GM19193 (cell line): Measurements from ENCODE around the gene DRD3.
A peak's percentile ranks its signal among the peaks of the same experiment; 100 is the strongest.

Source experiments
- POLR2A ChIP-seq: IDR thresholded peaks from 4 replicates; pipeline ENCODE4 v1.6.1; 2011; ENCODE audit not compliant: insufficient read depth, insufficient read length; ENCODE audit errors: extremely low read depth

Gene DRD3

DNA sequence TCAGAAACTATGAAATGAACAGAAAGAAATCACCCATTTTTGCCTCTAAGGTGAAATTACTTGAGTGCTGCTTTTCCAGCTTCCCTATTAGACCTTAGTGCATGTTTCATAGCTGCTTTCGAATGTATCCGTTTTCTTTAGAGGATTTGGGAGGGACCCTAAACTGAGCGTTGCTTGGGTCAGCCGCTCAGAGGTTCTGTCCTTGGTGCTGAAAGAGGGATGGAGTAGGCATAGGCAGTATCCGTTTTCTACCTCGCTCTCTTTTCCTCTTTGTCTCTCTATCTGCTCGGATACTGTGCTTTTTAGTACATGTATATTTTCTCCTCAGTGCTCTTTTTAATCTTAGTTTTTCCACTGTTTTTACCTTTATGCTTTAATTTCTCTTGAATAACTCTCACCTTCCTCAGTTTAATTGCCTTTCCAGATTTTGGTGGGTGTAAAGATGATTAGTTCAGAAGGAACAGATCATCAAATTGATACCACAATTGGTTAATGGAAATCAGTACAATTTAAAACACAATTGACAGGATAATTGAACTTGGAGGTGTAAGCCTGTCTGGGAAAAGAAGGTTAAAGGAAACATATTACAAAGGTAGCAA lies at the start of gene DRD3:
Gene DRD3, minus strand, starts transcription at position 283 of the 599 bp plus-strand sequence. CDS start 7,060 bp downstream, outside the sequence.
- TF ChIP-seq POLR2A: no peak

DNA sequence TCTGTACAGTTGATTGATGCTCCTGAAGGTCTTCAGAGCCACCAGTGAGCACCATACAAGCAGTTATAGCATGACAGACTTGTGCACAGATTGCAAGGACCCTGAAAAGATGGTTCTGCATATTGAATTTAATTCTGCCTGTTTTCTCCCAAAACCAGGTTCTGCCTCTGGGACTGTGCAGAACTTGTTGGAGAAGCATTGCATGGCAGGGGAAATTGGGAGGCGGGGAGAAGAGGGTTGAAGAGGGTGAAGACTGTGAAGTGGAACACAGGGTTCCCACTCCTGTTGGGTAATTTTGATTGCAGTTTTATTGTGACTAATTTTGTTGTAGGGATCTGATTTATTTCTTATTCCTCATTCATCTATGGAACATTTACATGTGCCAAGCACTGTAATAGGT lies 48.2 kb upstream of the DRD3 start:
- TF ChIP-seq POLR2A: no peak

DNA sequence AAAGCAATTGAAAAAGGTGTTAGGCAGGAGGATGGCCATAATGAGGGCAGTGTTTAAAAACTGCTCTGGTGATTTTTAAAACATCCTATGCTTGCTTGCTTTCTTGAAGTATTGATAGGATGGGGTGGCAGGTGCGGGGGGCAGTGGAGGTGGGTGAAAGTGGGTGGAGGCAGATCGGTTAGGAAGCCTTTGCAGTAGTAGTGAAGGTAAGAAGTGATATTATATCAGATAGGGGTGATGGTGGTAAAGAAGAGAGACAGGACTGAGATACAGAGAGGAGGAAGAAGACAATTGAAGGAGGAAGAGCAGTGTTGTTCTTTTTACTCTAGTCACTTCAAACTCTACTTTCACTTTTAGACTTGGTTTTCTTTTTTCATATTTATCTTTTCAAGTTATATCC lies 47.5 kb upstream of the DRD3 start:
- TF ChIP-seq POLR2A: no peak

DNA sequence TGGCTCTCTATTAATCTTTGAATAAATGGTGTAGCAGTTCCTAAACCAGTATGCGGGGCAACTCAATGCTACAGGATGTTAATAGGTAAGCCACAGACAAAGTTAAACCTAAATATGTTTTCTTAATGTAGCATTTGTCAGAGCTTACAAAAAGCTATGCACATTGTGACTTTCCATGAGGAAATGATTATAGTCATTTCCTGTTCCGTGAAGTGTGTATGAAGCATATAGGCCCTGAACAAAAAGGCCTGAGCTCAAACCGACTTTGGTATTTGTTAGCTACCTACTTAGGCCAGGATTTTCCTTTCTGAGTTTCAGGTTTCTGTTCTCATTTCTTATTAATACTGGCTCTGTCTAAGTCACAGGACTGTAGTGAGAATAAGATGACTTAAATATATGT lies 44.3 kb upstream of the DRD3 start:
- no peak for TF ChIP-seq POLR2A

DNA sequence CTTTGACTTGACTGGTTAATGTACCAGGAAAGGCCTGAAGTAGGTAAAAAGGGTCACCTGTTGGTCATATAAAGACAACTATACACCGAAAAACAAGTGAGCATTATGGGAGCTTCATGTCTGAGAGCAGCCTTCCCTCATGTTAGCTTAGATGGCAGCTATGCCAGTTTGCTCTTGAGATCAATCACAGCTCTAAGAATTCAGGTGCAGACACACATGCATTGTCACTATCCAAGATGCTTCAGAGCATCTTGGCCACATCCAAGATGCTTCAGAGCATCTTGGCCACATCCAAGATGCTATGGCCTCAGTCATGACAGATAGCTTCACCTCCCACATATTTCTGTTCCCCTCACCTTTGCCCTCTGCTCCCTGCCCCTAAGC lies 43.0 kb upstream of the DRD3 start:
- no peak for TF ChIP-seq POLR2A

DNA sequence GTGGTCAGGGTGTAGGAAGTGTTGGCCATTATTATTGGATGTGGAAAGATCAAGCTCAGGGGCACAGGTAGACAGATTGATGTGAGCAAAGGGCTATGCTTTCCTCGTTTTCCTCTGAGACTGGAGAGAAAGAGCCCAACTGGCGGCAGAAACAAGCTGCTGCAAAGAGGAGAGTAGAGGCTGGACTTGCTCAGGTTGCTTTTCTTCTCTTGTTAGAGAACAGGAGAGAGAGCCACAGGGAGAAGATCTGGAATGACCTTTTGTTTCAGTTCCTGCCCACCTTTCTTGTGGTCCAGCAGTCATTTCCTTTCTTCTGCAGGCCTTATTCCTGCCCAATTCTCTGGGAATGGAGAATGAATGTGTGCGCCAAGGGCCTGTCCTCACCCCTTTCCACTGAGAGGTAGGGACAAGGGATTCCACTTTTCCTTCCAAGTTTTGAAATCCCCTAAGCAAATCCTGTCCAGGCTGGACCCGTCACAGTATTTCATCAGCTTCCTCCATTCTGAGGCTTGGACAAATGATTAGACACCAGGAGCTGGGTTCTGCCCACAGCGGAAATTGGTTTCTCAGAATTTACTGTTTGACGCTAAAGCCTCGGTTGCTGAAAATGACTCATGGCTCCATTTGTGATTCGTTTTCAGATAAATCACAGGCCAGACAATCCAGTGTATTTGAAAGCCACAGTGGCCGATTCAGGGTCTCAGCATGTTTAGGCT lies 42.5 kb upstream of the DRD3 start:
- TF ChIP-seq POLR2A: no peak

DNA sequence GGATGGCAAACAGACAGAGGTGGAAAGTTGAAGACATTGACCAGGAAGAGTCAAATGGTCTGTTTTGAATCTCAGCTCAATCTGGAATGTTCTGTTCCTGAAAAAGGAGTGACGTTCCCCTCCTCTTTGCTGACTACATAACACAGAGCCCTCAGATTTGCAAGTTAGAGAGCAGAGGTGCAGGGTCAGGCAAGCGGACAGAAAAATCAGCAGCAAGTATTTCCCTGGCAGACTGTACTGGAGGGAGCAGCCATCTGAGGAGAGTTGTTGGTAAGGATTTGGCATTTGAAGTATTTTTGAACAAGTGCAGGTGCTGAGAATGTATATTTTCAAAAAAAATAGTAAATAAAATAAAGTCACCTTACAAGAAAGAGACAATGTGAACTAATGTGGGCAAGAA lies 40.9 kb upstream of the DRD3 start:
- TF ChIP-seq POLR2A: no peak

DNA sequence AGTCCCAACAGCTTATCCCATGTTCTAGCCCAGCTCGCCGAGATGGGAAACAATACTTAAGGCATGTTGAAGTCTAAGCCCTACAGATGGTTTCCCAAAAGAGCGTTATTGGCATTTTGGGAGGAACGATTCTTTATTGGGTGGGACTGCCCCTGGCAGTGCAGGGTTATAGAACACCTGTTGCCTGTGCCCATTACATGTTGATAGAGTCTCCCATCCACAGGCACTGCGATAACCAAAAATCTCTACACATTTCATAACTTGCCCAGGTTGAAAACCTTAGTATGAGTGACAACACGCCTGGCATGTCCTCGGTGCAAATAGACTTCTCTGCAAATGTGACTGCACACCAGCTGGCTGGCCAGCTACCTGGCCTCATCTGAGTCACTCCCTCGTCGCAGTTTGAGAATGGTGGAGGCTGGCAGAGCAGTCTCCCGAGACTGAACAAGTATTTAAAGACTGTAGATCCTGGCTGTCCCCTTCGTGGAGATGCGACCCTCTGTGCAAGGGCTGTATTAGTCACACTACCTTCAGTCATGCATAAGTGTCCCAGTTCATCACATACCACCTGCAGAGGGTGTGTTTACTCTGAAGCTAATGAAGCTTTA lies 39.8 kb upstream of the DRD3 start:
- TF ChIP-seq POLR2A: no peak

DNA sequence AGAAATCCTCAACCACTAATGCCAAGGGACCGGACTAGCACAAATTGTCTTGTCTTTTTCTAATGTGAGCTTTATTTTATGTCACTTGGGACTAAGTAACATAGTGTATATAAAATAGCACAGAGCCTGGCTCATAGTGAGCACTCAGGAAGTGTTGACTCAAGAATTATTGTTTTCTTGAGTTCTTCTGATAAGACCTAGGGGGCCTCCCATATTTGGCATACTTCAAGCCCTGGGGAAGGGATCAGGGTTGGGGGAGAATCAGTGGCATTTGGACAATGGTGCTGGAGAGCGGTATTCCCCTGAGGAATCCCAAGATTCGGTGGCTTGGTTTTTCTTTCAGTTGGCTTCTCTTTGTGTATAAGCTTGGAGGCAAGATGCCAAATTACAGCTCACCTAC lies 39.2 kb upstream of the DRD3 start:
- TF ChIP-seq POLR2A: no peak

DNA sequence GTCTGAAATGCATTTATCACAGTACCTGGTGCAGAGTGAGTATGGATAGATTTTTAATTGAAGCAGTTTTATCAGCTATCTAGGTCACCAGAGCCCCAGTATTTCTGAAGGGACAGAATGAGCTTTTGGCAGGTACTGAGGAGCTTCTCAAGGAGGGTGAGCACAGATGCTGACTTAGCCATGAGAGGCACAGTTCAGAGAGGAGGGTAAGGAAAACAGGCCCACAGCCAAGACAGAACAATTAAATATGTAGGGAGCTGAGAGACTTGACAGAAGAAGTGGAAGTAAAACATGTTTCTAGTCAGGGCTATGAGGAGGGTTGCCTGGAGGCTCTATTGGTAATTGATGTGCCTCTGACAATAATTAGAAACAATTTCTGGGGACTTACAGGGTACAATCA lies 38.4 kb upstream of the DRD3 start:
- no peak for TF ChIP-seq POLR2A

DNA sequence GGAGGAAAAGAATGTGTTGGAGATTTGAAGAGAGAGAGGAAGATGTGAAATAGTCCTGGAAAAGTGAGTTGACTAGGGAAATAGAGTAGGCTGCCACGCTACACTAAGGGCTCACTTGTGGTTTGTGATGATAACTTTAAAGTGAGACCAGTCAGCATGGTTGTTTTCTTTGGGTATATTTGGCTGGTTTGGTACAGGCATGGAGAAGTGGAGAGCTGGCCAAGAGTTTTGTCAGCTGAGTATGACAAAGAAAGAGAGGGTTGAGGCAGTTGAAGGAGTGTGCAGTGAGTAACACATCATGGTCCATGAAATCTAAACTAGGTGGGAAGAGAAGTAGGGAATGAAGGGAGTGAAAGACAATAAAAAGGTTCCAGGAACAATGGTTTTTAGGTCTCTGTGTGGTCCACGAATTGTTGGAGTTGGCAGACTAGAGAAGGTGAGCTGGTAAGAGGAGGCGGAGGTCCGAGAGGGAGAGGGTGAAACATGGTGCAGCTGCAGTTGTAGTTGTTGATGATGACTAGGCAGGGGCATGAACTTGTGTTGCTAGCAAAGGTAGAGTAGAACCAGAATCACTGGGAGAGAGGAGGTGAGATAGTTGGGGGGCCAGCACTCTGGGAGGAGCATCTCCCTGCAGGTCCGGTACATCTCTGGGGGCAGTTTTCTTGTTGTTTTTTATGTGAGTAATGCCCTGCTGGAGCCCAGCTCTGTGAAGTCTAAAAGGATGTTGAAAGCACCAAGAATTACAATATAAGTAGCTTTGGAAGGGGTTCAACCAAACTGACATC lies 37.5 kb upstream of the DRD3 start:
- TF ChIP-seq POLR2A: no peak

DNA sequence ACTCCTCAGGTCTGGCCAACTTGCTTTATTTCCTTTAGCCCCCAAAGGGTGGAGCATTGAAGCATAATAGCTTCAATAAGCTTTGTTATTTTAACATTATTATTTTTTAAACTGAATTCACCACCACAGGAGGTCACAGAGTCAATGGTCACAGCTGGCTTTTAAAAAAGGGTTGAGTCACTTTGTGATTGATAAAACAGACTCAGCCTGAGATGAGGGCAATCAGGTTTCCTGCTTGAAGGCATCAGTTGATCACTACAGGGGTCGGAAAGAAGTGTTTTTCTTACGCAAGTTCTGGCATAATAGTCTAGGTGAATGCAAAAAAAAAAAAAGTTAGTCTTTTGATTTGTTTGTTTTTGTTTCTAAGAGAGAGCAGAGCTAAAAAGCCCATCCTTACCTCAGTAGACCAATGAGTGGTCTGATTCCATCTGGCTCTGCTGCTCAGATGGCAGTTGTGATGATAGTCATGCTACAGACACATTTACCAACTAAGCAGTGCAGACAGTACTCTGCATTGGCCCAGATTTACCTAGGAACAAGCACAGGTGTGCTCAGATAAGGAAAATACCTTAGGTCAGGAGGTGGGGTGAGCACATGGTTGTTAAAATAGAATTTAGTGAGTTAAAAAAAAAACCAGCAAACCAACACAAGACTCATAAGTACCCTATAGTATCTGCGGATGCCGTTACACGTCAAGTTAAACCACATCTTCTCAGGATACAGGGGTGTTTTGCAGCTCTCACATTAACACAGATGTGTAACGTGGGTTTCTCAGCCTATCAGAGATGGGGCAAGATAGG lies 35.9 kb upstream of the DRD3 start:
- TF ChIP-seq POLR2A: no peak

DNA sequence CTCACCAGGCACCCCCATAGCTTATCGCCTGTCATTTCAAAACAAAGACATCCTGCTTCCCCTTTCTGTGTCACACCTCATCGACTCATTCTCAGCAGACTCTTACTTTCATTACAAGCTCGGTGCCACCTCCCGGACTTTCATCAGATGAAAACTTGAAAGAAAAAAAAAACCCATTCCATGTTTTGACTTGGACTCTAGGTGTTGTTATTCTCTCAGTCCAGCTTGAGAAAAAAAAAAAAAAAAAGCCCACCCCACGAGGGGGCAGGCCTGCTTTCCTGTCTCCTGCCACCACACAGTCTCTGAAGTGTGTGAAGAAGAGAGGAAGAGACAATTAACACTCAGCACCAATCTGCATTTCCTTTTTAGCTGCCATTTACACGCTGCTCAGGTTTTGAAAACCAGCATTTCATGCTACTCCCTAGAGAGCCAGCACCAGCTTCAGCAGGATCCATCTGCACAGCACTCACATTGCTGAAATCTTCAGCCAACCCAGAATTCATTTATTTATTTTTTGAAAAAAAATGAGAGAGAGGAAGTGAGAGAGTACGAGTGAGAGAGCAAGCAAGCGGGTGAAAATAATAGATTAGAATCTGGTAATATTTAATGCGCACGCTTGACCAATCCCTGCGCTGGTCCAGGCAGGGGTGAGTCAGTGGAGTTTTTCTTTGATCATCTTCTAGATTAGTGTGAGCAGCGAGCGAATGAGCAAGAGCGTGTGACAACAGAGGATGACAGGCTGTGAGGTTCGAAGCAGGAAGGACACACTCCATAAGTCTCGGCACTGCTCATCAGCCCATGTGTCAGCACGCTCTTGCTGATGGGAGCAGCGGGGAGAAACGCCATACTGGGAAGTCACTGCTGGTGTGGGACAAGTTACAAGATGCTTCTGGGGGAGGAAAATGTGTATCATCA lies 35.0 kb upstream of the DRD3 start:
- peak; percentile 55 for TF ChIP-seq POLR2A

DNA sequence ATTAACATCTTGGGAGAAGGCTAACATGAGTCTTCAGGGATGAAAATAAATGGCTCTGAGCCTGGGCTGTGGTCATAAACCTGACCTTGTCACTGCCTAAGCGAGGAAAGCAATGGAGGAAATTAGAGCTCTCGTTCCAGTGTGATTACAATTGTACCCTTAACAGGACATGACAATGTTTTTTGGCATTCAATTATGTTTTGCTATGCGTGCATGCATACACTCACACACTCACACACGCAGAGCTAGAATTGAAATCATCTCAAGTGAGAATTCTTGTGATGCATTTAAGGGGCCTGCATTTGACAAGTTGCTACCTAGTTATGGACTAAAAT lies 34.4 kb upstream of the DRD3 start:
- no peak for TF ChIP-seq POLR2A
